AG04449 (cell line): ENCODE data around the gene MED16.
"Not testable (repeated sequence)": the region's sequence is repeated elsewhere in the genome, so short reads cannot be mapped to it uniquely, and the experiment has no call there.

Experiments used
- CTCF ChIA-PET: fragments of 350-600 bp; formaldehyde crosslinking; extraction: SDS; loops from one replicate; lab custom pipeline; 2021; ENCODE audit warnings: antibody characterized with exemption; lab: Yijun Ruan, JAX
- POLR2A ChIA-PET: fragments of 400-600, 350-600 bp; formaldehyde crosslinking; extraction: SDS; loops from one replicate; lab custom pipeline; 2020; ENCODE audit warnings: antibody characterized with exemption, inconsistent platforms; lab: Yijun Ruan, JAX
- DNase-seq: peaks from one replicate; pipeline ENCODE4 v3.0.0-alpha.2; 2010; ENCODE audit warnings: low read depth, low spot score
- H3K4me3 ChIP-seq: 2 replicates; pipeline ENCODE4 v1.5.1; 2011; ENCODE audit warnings: low read depth, mild to moderate bottlenecking, control low read depth, low read length
- TF ChIP-seq, protein P1 (sequence below): IDR thresholded peaks from one replicate; pipeline ENCODE4 v1.5.1; 2011; ENCODE audit warnings: mild to moderate bottlenecking, moderate library complexity, low read length, control low read depth, inconsistent platforms; ENCODE audit not compliant: insufficient read depth; ENCODE audit errors: missing control alignments

The MED16 gene

DNA sequence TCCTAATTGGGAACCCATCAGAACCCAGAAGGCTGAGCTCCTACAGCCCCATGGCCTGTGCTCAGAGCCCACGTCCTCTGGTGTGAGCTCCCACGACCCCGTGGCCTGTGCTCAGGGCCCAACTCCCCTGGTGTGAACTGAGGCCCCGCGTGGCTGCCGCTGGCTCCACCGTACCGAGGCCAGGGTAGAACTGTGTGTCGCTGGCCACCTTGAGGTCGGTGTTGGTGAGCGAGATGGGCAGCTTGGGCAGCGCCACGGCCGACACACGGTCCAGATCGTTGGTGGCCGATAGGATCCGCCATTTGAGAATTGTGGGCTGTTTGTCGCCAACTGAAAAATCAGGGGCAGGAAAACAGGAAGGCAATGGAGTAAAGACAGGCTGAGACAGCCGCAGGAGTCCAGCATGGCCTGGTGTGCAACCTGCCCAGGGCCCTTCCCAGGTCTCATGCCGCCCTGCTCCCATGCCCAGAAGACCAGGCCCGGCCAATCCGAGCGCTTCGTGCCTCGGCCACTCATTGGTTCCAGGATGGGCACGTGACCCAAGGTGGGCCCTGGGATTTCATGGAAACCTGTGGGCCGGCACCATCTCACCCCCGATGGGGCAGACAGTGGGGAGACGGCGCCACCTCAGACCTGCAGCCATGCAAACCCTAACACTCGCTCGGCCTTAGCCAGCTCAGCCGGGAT is 11.5 kb downstream of the MED16 start:
- ChIA-PET POLR2A (no interaction called here), CTCF (interaction anchor here (0.7 kb wide), 1 partner anchor 26 kb away, joined by 3 read pairs; no protein-coding TSS in a partner anchor)
- H3K4me3 ChIP-seq = no peak overlapping the region
- TF ChIP-seq, protein P1, sequence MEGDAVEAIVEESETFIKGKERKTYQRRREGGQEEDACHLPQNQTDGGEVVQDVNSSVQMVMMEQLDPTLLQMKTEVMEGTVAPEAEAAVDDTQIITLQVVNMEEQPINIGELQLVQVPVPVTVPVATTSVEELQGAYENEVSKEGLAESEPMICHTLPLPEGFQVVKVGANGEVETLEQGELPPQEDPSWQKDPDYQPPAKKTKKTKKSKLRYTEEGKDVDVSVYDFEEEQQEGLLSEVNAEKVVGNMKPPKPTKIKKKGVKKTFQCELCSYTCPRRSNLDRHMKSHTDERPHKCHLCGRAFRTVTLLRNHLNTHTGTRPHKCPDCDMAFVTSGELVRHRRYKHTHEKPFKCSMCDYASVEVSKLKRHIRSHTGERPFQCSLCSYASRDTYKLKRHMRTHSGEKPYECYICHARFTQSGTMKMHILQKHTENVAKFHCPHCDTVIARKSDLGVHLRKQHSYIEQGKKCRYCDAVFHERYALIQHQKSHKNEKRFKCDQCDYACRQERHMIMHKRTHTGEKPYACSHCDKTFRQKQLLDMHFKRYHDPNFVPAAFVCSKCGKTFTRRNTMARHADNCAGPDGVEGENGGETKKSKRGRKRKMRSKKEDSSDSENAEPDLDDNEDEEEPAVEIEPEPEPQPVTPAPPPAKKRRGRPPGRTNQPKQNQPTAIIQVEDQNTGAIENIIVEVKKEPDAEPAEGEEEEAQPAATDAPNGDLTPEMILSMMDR = no peak
- DNase-seq = no peak

DNA sequence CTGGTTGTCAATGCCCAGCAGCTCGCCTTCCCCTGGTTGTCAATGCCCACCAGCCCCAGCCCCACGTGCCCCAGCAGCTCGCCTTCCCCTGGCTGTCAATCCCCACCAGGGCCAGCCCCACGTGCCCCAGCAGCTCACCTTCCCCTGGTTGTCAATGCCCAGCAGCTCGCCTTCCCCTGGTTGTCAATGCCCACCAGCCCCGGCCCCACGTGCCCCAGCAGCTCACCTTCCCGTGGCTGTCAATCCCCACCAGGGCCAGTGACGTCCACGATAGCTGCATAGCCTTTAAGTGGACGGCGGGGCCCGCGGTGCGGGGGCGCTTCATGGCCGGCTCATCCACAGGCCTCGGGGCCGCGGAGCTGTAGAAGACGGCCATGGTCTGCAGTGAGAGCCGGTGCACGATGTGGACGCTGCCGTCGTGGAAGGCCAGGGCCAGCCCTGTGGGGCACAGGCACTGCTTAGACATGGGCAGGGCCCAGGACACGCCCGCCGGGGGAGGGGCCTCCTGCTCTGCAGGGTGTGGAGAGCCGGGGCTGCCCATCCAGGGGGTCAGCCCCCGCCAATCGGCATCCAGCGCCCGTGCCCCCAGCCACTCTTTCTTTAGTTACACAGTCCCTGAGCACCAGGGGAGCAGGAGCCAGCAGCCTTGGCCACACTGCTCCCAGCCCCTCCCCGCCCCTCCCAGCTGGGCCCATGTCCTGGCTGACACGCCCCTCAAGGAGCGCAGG is 13.1 kb downstream of the MED16 start:
- TF ChIP-seq, protein P1 = no peak
- DNase-seq = no peak
- ChIA-PET POLR2A (interaction anchor here (0.8 kb wide), 1 partner anchor 14 kb away, joined by 3 read pairs; no protein-coding TSS in a partner anchor), CTCF (interaction anchor here (0.9 kb wide), 1 partner anchor 17 kb away, joined by 3 read pairs; no protein-coding TSS in a partner anchor)
- H3K4me3 ChIP-seq = no peak overlapping the region

DNA sequence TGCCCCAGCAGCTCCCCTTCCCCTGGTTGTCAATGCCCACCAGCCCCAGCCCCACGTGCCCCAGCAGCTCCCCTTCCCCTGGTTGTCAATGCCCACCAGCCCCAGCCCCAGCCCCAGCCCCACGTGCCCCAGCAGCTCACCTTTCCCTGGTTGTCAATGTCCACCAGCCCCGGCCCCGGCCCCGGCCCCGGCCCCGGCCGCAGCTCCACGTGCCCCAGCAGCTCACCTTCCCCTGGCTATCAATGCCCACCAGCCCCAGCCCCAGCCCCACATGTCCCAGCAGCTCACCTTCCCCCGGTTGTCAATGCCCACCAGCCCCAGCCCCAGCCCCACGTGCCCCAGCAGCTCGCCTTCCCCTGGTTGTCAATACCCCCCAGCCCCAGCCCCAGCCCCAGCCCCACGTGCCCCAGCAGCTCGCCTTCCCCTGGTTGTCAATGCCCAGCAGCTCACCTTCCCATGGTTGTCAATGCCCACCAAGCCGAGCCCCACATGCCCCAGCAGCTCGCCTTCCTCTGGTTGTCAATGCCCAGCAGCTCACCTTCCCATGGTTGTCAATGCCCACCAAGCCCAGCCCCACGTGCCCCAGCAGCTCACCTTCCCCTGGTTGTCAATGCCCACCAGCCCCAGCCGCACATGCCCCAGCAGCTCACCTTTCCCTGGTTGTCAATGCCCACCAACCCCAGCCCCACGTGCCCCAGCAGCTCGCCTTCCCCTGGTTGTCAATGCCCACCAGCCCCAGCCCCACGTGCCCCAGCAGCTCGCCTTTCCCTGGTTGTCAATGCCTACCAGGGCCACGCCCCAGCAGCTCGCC is 14.0 kb downstream of the MED16 start:
- H3K4me3 ChIP-seq, DNase-seq: not testable (repeated sequence)
- ChIA-PET POLR2A (interaction anchor here (0.6 to 1.2 kb wide), 3 partner anchors 13 to 106 kb away, joined by 3 to 7 read pairs (median 3); partner anchors contain the start of genes MED16, RNU6-9 and WDR18), CTCF (interaction anchor here (0.9 kb wide), 1 partner anchor 18 kb away, joined by 3 read pairs; no protein-coding TSS in a partner anchor)

DNA sequence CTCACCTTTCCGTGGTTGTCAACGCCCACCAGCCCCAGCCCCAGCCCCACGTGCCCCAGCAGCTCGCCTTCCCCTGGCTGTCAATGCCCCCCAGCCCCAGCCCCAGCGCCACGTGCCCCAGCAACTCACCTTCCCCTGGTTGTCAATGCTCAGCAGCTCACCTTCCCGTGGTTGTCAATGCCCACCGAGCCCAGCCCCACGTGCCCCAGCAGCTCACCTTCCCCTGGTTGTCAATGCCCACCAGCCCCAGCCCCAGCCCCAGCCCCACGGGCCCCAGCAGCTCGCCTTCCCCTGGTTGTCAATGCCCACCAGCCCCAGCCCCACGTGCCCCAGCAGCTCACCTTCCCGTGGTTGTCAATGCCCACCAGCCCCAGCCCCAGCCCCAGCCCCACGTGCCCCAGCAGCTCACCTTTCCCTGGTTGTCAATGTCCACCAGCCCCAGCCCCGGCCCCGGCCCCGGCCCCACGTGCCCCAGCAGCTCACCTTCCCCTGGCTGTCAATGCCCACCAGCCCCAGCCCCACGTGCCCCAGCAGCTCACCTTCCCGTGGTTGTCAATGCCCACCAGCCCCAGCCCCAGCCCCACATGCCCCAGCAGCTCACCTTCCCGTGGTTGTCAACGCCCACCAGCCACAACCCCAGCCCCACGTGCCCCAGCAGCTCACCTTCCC is 14.9 kb downstream of the MED16 start:
- CTCF ChIA-PET, DNase-seq, H3K4me3 ChIP-seq: not testable (repeated sequence)
- POLR2A ChIA-PET = interaction anchor here (1.2 kb wide), 1 partner anchor 15 kb away, joined by 7 read pairs; the partner anchor contains the start of genes MED16 and RNU6-9

DNA sequence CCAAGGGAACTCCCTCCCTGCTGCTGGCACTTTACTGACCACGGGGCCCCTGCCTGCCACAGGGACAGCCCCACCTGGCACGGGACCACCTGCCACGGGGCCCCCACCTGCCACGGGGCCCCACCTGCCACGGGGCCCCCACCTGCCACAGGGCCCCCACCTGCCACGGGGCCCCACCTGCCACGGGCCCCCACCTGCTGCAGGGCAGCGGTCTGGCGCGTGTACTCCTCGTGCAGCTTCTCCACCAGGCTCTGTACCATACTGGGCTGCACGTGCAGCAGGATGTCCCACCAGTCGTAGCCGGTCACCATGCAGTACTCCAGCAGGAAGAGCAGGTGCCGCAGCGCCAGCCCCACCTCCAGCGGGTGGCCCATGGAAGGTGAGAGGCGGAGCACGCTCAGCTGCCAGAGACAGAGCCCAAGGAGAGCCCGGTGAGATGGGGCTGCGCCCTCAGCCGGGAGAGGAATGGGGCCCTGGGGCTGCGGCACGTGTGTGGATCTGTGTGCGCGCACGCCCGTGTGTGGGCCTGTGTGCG is 16.1 kb downstream of the MED16 start:
- TF ChIP-seq, protein P1 = no peak
- DNase-seq = no peak
- ChIA-PET CTCF (no interaction called here), POLR2A (no interaction called here)
- H3K4me3 ChIP-seq = no peak overlapping the region

DNA sequence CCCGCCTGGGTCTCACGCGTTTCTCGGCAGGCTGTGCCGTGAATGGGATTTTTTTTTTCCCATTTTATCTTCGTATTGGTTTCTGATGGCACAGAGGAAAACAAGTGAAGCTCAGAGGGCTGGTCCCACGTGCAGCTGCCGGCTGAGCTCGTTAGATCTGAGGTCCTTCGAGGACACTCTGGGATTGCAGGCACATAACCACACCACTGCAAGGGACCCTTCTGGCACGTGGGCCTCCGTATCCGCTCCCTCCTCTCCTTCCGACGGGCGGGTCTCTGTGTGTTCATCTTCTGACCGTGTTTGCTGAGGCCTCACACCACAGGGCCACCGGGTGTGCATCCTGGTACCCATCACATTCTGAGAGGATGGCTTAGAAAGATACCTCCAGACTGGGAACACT is 16.9 kb downstream of the MED16 start:
- H3K4me3 ChIP-seq = no peak overlapping the region
- ChIA-PET POLR2A (no interaction called here), CTCF (no interaction called here)
- no peak for DNase-seq
- TF ChIP-seq, protein P1 = no peak
